Fibroblast of pulmonary artery (primary cell): Measurements from ENCODE around the gene PLPP2.

ENCODE experiments used
- DNase-seq: peaks from one replicate; pipeline ENCODE4 v3.0.0-alpha.2; 2010; ENCODE audit warnings: low read depth
- H3K4me3 ChIP-seq: replicated peaks from 2 replicates; pipeline ENCODE4 v1.5.1; 2011; ENCODE audit warnings: low read depth, mild to moderate bottlenecking, control low read depth, low read length, moderate library complexity
- TF ChIP-seq, protein P1 (sequence below): IDR thresholded peaks from 2 replicates; pipeline ENCODE4 v1.5.1; 2011; ENCODE audit warnings: mild to moderate bottlenecking, control low read depth, low read length, inconsistent platforms; ENCODE audit errors: missing control alignments

The PLPP2 gene

DNA sequence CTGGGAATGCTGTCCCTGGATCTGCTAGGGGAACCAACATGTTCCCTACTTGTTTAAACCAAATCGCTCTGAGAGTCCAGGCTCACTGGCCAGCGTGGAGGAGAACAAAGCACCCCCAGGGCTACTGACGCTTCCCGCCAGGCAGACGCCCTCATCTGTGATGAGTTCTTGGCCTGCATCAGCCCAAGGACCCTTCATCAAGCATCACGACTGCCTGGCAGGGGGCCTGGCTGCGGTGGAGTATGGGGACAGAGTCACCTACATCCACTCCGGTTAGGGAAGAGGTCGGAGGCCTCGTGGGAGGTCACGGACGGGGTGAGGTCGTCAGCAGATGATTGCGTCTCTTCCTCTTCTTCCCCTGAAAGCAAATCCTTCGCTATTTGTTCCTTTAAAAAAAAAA, 35.7 kb upstream of the PLPP2 start:
- TF ChIP-seq, protein P1, sequence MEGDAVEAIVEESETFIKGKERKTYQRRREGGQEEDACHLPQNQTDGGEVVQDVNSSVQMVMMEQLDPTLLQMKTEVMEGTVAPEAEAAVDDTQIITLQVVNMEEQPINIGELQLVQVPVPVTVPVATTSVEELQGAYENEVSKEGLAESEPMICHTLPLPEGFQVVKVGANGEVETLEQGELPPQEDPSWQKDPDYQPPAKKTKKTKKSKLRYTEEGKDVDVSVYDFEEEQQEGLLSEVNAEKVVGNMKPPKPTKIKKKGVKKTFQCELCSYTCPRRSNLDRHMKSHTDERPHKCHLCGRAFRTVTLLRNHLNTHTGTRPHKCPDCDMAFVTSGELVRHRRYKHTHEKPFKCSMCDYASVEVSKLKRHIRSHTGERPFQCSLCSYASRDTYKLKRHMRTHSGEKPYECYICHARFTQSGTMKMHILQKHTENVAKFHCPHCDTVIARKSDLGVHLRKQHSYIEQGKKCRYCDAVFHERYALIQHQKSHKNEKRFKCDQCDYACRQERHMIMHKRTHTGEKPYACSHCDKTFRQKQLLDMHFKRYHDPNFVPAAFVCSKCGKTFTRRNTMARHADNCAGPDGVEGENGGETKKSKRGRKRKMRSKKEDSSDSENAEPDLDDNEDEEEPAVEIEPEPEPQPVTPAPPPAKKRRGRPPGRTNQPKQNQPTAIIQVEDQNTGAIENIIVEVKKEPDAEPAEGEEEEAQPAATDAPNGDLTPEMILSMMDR, result no peak
- no peak for DNase-seq
- H3K4me3 ChIP-seq, result no peak overlapping the region

- DNase-seq, result no peak
- TF ChIP-seq, protein P1, result no peak
- H3K4me3 ChIP-seq, result no peak overlapping the region
These were observed 34.8 kb upstream of the PLPP2 start for GRCh38 chr19:325937-326565.

DNA sequence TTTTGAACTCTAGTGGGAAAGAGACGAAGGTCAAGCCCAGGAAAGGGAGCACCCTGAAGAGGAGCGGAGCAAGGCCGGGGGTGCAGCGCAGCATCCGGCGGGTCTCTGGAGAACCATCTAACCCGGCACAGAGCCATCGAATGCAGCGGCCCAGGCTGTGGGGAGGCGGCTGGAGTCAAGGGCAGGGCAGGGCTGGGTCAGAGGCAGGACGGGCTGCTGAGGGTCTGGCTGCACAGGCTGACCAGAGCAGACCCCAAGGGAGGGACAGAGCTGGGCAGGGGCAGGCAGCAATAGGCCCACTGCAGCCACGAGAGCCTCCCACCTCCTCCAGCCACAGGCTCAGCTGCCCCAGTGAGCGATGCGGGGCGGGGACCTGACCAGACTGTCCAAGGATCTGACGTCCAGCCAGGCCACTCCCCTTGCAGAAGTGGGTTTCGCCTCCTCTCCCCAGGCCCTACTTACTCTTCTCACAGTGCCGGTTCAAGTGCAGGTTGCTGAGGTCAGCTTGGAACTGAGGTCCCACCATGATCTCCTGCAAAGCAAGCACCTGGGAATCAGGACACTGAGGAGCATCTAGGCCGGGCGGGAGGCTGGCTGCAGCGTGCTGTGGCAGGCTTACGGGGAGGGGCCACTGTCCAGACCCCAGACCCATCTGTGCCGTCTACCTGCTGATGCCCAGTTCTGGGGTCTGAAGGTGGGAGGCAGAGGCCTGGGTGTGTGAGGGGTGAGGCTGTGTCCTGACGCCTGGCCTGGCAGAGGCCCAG, 34.2 kb upstream of the PLPP2 start:
- TF ChIP-seq, protein P1, result no peak

DNA sequence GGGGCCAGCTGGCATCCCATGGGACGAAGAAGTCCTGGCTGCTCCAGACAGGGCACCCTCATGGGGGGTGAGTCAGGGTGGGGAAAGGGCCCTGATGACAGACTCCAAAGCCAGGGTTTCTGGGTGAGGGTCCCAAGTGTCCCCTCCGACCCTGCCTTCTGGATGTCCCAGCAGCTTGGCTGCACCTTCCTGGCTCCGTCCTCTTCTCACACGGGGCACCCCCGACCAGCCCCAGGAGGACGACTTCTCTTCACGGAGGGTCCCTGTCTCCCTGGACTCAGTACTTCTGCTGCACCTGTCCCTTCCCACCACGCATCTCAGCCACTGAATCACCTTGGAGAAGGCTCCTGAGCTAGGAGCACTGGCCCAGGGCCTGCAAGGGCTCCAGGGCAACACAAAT, 33.5 kb upstream of the PLPP2 start:
- no peak overlapping the region for H3K4me3 ChIP-seq
- no peak for DNase-seq
- TF ChIP-seq, protein P1, result no peak

More for the DNA sequence above, 34.2 kb upstream of the PLPP2 start:
- DNase-seq, result no peak
- H3K4me3 ChIP-seq, result no peak overlapping the region

GRCh38 chr19:322616-323015, 31.4 kb upstream of the PLPP2 start:
- no peak for DNase-seq
- no peak overlapping the region for H3K4me3 ChIP-seq
- TF ChIP-seq, protein P1, result no peak

GRCh38 chr19:318509-318774, 27.2 kb upstream of the PLPP2 start:
- no peak for DNase-seq
- H3K4me3 ChIP-seq, result no peak overlapping the region
- TF ChIP-seq, protein P1, result no peak
